ENCODE results near the gene MYD88.

DNA sequence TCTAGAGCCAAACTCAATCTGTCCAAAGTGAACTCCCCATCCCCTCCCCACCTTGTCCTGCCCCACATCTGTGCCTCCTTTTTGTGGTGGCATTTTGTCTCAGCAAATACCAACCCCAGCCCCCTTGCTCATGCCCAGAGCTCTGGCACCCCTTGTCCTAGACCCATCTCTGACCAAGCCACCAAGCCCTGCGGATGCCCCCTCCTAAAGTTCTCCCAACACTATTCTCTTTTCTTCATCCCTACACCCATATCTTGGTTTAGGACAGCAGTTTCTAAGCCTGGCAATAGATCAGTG, 19.3 kb upstream of the MYD88 start:
- TF ChIP-seq, protein P1, sequence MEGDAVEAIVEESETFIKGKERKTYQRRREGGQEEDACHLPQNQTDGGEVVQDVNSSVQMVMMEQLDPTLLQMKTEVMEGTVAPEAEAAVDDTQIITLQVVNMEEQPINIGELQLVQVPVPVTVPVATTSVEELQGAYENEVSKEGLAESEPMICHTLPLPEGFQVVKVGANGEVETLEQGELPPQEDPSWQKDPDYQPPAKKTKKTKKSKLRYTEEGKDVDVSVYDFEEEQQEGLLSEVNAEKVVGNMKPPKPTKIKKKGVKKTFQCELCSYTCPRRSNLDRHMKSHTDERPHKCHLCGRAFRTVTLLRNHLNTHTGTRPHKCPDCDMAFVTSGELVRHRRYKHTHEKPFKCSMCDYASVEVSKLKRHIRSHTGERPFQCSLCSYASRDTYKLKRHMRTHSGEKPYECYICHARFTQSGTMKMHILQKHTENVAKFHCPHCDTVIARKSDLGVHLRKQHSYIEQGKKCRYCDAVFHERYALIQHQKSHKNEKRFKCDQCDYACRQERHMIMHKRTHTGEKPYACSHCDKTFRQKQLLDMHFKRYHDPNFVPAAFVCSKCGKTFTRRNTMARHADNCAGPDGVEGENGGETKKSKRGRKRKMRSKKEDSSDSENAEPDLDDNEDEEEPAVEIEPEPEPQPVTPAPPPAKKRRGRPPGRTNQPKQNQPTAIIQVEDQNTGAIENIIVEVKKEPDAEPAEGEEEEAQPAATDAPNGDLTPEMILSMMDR (IDR thresholded peaks at IDR 0.05; ENCODE audit: low read depth, low read length, missing input control), result no peak
- TF ChIP-seq JUND (IDR thresholded peaks at IDR 0.05) (no peak), REST (IDR thresholded peaks at IDR 0.05) (no peak), YY1 (IDR thresholded peaks at IDR 0.05) (no peak), HNF4A (conservative IDR thresholded peaks at IDR 0.05) (no peak), SP1 (IDR thresholded peaks at IDR 0.05) (no peak), TAF1 (conservative IDR thresholded peaks at IDR 0.05) (no peak), GABPA (IDR thresholded peaks at IDR 0.05 in 1 of 2, conservative IDR thresholded peaks at IDR 0.05 in 1 of 2) (no peak)

Measured in liver (tissue), 3 donors.